Stomach (tissue), 9 donors: ENCODE results near the gene UBE2R2. TPM values are rescaled to one million over a fixed set of nuclear protein-coding genes. Genes with fewer than 3 reads are reported as not detected.
"Not testable (repeated sequence)": the region's sequence is repeated elsewhere in the genome, so short reads cannot be mapped to it uniquely, and the experiment has no call there.

Source experiments
- DNase-seq, 2 donors: peaks; one replicate each; pipeline versions ENCODE4 v3.0.0 to v3.0.0-alpha.2; 2013 to 2019
- H3K27ac ChIP-seq, 5 donors: fragments of 200-600 bp in 4 of 5; sonication (generic) in 4 of 5; one replicate each; pipeline ENCODE4 v1.5.1; 2013 to 2019; ENCODE audit warnings: mild to moderate bottlenecking in 1 of 5, moderate library complexity in 1 of 5
- H3K27me3 ChIP-seq, 3 donors: fragments of 200-600 bp; sonication (generic); one replicate each; pipeline ENCODE4 v1.5.1; 2017 to 2019; ENCODE audit warnings: mixed run types in 1 of 3
- H3K36me3 ChIP-seq, 4 donors: fragments of 200-600 bp; sonication (generic); 1 replicate in 3 of 4; 2 replicates in 1 of 4; pipeline ENCODE4 v1.5.1; 2016 to 2019
- H3K4me1 ChIP-seq, 4 donors: fragments of 200-600 bp; sonication (generic); one replicate each; pipeline ENCODE4 v1.5.1; 2016 to 2019
- H3K4me3 ChIP-seq, 4 donors: fragments of 200-600 bp; sonication (generic) in 3 of 4; one replicate each; pipeline ENCODE4 v1.5.1; 2016 to 2019; ENCODE audit warnings: mild to moderate bottlenecking in 1 of 4
- H3K9me3 ChIP-seq, 4 donors: fragments of 200-600 bp; sonication (generic); one replicate each; pipeline ENCODE4 v1.5.1; 2016 to 2019
- CTCF ChIP-seq, 7 experiments: fragments of 450-650 bp in 4 of 7; fragments of 200-600 bp in 3 of 7; sonication (generic) in 3 of 7; IDR thresholded peaks; one replicate each; pipeline ENCODE4 v1.5.1; 2016 to 2019; ENCODE audit warnings: antibody characterized with exemption in 7 of 7, control low read depth in 2 of 7, mild to moderate bottlenecking in 1 of 7
- EP300 ChIP-seq: sonication (generic); formaldehyde crosslinking; IDR thresholded peaks from one replicate; pipeline ENCODE4 v1.6.1; 2017; ENCODE audit warnings: antibody characterized with exemption
- POLR2A ChIP-seq, 4 donors: fragments of 450-650 bp; IDR thresholded peaks; one replicate each; pipeline ENCODE4 v1.6.1; 2016; ENCODE audit warnings: antibody characterized with exemption in 4 of 4, control low read depth in 2 of 4, mild to moderate bottlenecking in 1 of 4, moderate library complexity in 1 of 4
- POLR2AphosphoS5 ChIP-seq, 3 donors: sonication (generic); formaldehyde crosslinking; IDR thresholded peaks; one replicate each; pipeline ENCODE4 v1.6.1; 2016; ENCODE audit warnings: antibody characterized with exemption in 3 of 3
- WGBS, 5 donors: extraction: QIAGEN DNeasy Blood & Tissue Kit in 3 of 5; methylation state at CpG; one replicate each; pipeline versions ENCODE4 v1.1.5 to v1.1.7; 2013 to 2018; 5-methylcytosine and 5-hydroxymethylcytosine counted together
- intact Hi-C: fragments of 100-400 bp; cut with DNase I; formaldehyde crosslinking; loops from one replicate; pipeline ENCODE4 v1.15.1; 2023; ENCODE audit warnings: low total_unique reads
- polyA plus RNA-seq, 3 donors: library from polyadenylated mRNA; stranded (reverse); fragments of 200-250 nt; gene quantifications; one replicate each; pipeline ENCODE4 v1.2.3, GENCODE V29; 2013
- total RNA-seq, 5 donors: library from RNA; depleted of rRNA; stranded (reverse); fragments of >200 nt; gene quantifications; one replicate each; pipeline versions ENCODE4 v1.1.0 to v1.2.3, GENCODE V29; 2014 to 2016
- donor health status: healthy with polysubstance abuse.
- donor health status: Bipolar disorder and iron deficiency.
- donor health status: healthy.

Gene UBE2R2
- total and polyA plus RNA-seq, 8 donors, result 6.4 to 117 (median 23.9) TPM

DNA sequence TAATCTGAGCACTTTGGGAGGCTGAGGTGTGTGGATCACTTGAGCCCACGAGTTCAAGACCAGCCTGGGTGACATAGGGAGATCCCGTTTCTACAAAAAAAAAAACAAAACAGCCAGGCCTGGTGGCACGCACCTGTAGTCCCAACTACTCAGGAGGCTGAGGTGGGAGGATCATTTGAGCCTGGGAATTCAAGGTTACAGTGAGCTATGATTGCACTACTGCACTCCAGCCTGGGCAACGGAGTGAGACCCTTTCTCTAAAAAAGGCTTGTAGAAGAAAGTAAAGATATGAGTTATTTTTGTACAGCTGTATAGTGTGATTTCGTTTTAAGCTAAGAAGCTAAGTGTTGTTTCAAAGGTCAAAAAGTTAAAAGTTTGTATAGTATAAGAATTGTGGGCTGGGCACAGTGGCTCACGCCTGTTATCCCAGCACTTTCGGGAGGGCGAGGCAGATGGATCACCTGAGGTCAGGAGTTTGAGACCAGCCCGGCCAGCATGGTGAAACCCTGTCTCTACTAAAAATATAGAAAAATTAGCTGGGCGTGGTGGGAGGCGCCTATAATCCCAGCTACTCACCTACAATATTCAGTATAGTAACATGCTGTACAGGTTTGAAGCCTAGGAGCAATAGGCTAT lies 18.8 kb downstream of the UBE2R2 start:
- TF ChIP-seq POLR2AphosphoS5 (IDR thresholded peaks at IDR 0.05), result no peak
- TF ChIP-seq CTCF (IDR thresholded peaks at IDR 0.05), result no peak
- no peak for TF ChIP-seq EP300
- TF ChIP-seq POLR2A (IDR thresholded peaks at IDR 0.05), result no peak
- WGBS, 5 donors, result 69 to 79% (median 74%) methylated on average over 11 of the region's 11 CpGs
- Histone ChIP-seq H3K4me3 (no peak overlapping the region), H3K4me1 (peaks cover 12 to 90% (median 41%) of the 10 kb centered on the region in 4 donors), H3K9me3 (no peaks in the 10 kb centered on the region), H3K36me3 (no peaks in the 10 kb centered on the region), H3K27me3 (no peaks in the 10 kb centered on the region), H3K27ac (peak overlapping the region in 4 of 5 donors; percentile 41 to 74 (median 60))
- DNase-seq, result no peak
- intact Hi-C loops, result no loop called here

- intact Hi-C loops, H3K9me3 ChIP-seq, H3K36me3 ChIP-seq, H3K27me3 ChIP-seq, DNase-seq, H3K4me3 ChIP-seq: not testable (repeated sequence)
- Histone ChIP-seq H3K4me1 (peaks cover 17 to 95% (median 46%) of the 10 kb centered on the region in 4 donors), H3K27ac (peak overlapping the region in 4 of 5 donors; percentile 41 to 74 (median 60))
- peak; percentile 57 to 86 (median 62) for TF ChIP-seq POLR2AphosphoS5 (IDR thresholded peaks at IDR 0.05)
- WGBS, 5 donors, result 46 to 81% (median 59%) methylated on average over 2 of the region's 2 CpGs
Measured at GRCh38 chr9:33836261-33836660, 19.3 kb downstream of the UBE2R2 start.

DNA sequence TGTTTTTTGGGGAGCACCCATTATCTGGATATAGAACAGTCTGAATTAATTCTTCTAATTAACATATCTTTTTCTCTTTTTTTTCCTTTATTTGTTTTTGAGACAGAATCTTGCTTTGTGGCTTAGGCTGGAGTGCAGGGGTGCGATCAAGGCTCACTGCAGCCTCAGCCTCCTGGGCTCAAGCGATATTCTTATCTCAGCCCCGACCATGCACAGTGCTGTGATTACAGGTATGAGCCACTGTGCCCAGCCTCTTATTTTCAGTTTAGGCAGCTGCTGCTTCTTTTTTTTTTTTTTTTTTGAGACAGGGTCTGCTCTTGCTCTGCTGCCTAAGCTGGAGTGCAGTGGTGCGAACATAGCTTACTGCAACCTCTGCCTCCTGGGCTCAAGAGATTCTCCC lies 20.2 kb downstream of the UBE2R2 start:
- 38 to 85% (median 81%) methylated on average over 4 of the region's 4 CpGs for WGBS, 5 donors
- intact Hi-C loops, result no loop called here
- no peak for TF ChIP-seq CTCF (IDR thresholded peaks at IDR 0.05)
- no peak for TF ChIP-seq EP300
- no peak for TF ChIP-seq POLR2A (IDR thresholded peaks at IDR 0.05)
- Histone ChIP-seq H3K9me3 (no peaks in the 10 kb centered on the region), H3K4me3 (no peak overlapping the region), H3K27me3 (no peaks in the 10 kb centered on the region), H3K36me3 (no peaks in the 10 kb centered on the region), H3K4me1 (peaks cover 19 to 98% (median 49%) of the 10 kb centered on the region in 4 donors), H3K27ac (peak overlapping the region in 3 of 5 donors; percentile 17 to 74 (median 61))
- DNase-seq, result no peak

GRCh38 chr9:33840381-33840780 lies 23.4 kb downstream of the UBE2R2 start:
- Histone ChIP-seq H3K27ac (no peak overlapping the region), H3K9me3 (no peaks in the 10 kb centered on the region), H3K27me3 (no peaks in the 10 kb centered on the region), H3K4me1 (peaks cover 17 to 96% (median 65%) of the 10 kb centered on the region in 4 donors), H3K4me3 (no peak overlapping the region), H3K36me3 (no peaks in the 10 kb centered on the region)
- 21 to 33% (median 25%) methylated on average over 2 of the region's 2 CpGs for WGBS, 5 donors
- TF ChIP-seq POLR2A (IDR thresholded peaks at IDR 0.05), result no peak
- intact Hi-C loops, result no loop called here
- DNase-seq, result no peak

GRCh38 chr9:33843312-33843961 lies 26.5 kb downstream of the UBE2R2 start:
- TF ChIP-seq POLR2AphosphoS5 (IDR thresholded peaks at IDR 0.05) (no peak), CTCF (IDR thresholded peaks at IDR 0.05) (no peak), EP300 (no peak), POLR2A (IDR thresholded peaks at IDR 0.05) (no peak)
- peaks cover 10 to 92% (median 58%) of the 10 kb centered on the region in 4 donors for H3K4me1 ChIP-seq
- 71 to 89% (median 87%) methylated on average over 5 of the region's 5 CpGs for WGBS, 5 donors
- H3K27me3 ChIP-seq, result no peaks in the 10 kb centered on the region
- no peak for DNase-seq
- H3K27ac ChIP-seq, result peak overlapping the region in 2 of 5 donors; percentile 17 to 28
- no peaks in the 10 kb centered on the region for H3K9me3 ChIP-seq
- H3K4me3 ChIP-seq, result no peak overlapping the region
- no peaks in the 10 kb centered on the region for H3K36me3 ChIP-seq
- intact Hi-C loops, result no loop called here
